GM19463 (cell line): Measurements from ENCODE around the gene ABHD17C.

Experiments
- ATAC-seq: cut with Tn5 transposase; IDR thresholded peaks from one replicate; pipeline ENCODE4 v1.9.1; 2021; ENCODE audit warnings: mild to moderate bottlenecking, moderate library complexity; ENCODE audit not compliant: unreplicated experiment

Gene ABHD17C

GRCh38 chr15:80727596-80727995 is 32.5 kb downstream of the ABHD17C start:
- no peak for ATAC-seq

- ATAC-seq: no peak
Measured at GRCh38 chr15:80730387-80730786, 35.3 kb downstream of the ABHD17C start.

- ATAC-seq: no peak
Measured at GRCh38 chr15:80730926-80731325, 35.8 kb downstream of the ABHD17C start.

- no peak for ATAC-seq
Measured at GRCh38 chr15:80732167-80732566, 37.1 kb downstream of the ABHD17C start.

GRCh38 chr15:80732818-80733217 is 37.7 kb downstream of the ABHD17C start:
- no peak for ATAC-seq

- ATAC-seq: no peak
Measured at GRCh38 chr15:80733460-80733859, 38.4 kb downstream of the ABHD17C start.

GRCh38 chr15:80735344-80735743 is 40.2 kb downstream of the ABHD17C start:
- ATAC-seq: no peak

- ATAC-seq: no peak
Measured at GRCh38 chr15:80736560-80736959, 41.5 kb downstream of the ABHD17C start.

- no peak for ATAC-seq
Measured at GRCh38 chr15:80739919-80740318, 44.8 kb downstream of the ABHD17C start.

GRCh38 chr15:80742081-80742480 is 47.0 kb downstream of the ABHD17C start:
- ATAC-seq: no peak

GRCh38 chr15:80743189-80743833 is 48.2 kb downstream of the ABHD17C start:
- no peak for ATAC-seq

- no peak for ATAC-seq
Measured at GRCh38 chr15:80744415-80744814, 49.3 kb downstream of the ABHD17C start.

- ATAC-seq: no peak
Measured at GRCh38 chr15:80744826-80745225, 49.7 kb downstream of the ABHD17C start.

- no peak for ATAC-seq
Measured at GRCh38 chr15:80745888-80746287, 50.8 kb downstream of the ABHD17C start.

- no peak for ATAC-seq
Measured at GRCh38 chr15:80747317-80748053, 52.4 kb downstream of the ABHD17C start.

GRCh38 chr15:80749589-80749988 is 54.5 kb downstream of the ABHD17C start:
- ATAC-seq: no peak

- ATAC-seq: no peak
Measured at GRCh38 chr15:80750575-80750974, 55.5 kb downstream of the ABHD17C start.

GRCh38 chr15:80752204-80752603 is 57.1 kb downstream of the ABHD17C start:
- ATAC-seq: no peak

GRCh38 chr15:80753161-80753560 is 58.1 kb downstream of the ABHD17C start:
- ATAC-seq: no peak

- ATAC-seq: no peak
Measured at GRCh38 chr15:80754014-80754413, 58.9 kb downstream of the ABHD17C start.

GRCh38 chr15:80755885-80756284 is 60.8 kb downstream of the ABHD17C start:
- no peak for ATAC-seq

- no peak for ATAC-seq
Measured at GRCh38 chr15:80758130-80758745, 63.1 kb downstream of the ABHD17C start.
